Measurements from ENCODE around the gene PODXL2. TPM values are rescaled to one million over a fixed set of nuclear protein-coding genes. Genes with fewer than 3 reads are reported as not detected.
A peak's percentile ranks its signal among the peaks of the same experiment; 100 is the strongest.

Gene PODXL2
- total RNA-seq, 4 donors from 2014 or later: 9.7 to 18.9 (median 15.9) TPM

GRCh38 chr3:127692501-127693335 lies 63.7 kb downstream of the PODXL2 start:
- in situ Hi-C loops (cut with MboI; ENCODE audit: low pct_ligation_motif_present in 1 of 4, low pct_unique_long_range_greater_than_20kb in 1 of 4, low sequenced_read_pairs in 3 of 4): loop anchor here in 1 of 4 donors (25.0 kb wide), 1 partner anchor 145 kb away; no protein-coding TSS in a partner anchor
- TF ChIP-seq POLR2AphosphoS5 (IDR thresholded peaks at IDR 0.05) (no peak), POLR2A (IDR thresholded peaks at IDR 0.05) (no peak)

GRCh38 chr3:127693336-127693843 lies 64.4 kb downstream of the PODXL2 start:
- in situ Hi-C loops (cut with MboI; ENCODE audit: low pct_ligation_motif_present in 1 of 4, low pct_unique_long_range_greater_than_20kb in 1 of 4, low sequenced_read_pairs in 3 of 4): loop anchor here in 1 of 4 donors (25.0 kb wide), 1 partner anchor 144 kb away; no protein-coding TSS in a partner anchor
- no peak overlapping the region for H3K27ac ChIP-seq
- peaks cover 24 to 34% (median 28%) of the 10 kb centered on the region in 4 donors for H3K4me1 ChIP-seq
- 91 to 100% methylated on average over 2 to 7 of the region's 7 CpGs for WGBS, 2 donors (ENCODE audit: low coverage in 1 of 2)
- no peak overlapping the region for H3K4me3 ChIP-seq
- no peaks in the 10 kb centered on the region for H3K9me3 ChIP-seq
- no peaks in the 10 kb centered on the region for H3K27me3 ChIP-seq
- no peak for TF ChIP-seq CTCF (IDR thresholded peaks at IDR 0.05)
- H3K36me3 ChIP-seq: peaks cover 0 to 3% (median 0%) of the 10 kb centered on the region in 4 donors
- DNase-seq: no peak
- intact Hi-C loops (cut with DNase I; ENCODE audit: low total_unique reads): loop anchor here (5.0 kb wide), 1 partner anchor 129 kb away; the partner anchor contains the start of gene MGLL

More at GRCh38 chr3:127692501-127693335, 63.7 kb downstream of the PODXL2 start:
- WGBS, 2 donors (ENCODE audit: low coverage in 1 of 2): 90 to 93% methylated on average over 6 to 21 of the region's 21 CpGs
- H3K9me3 ChIP-seq: no peaks in the 10 kb centered on the region
- H3K4me3 ChIP-seq: no peak overlapping the region
- peaks cover 19 to 28% (median 23%) of the 10 kb centered on the region in 4 donors for H3K4me1 ChIP-seq
- intact Hi-C loops (cut with DNase I; ENCODE audit: low total_unique reads): loop anchor here (5.0 kb wide), 1 partner anchor 130 kb away; the partner anchor contains the start of gene MGLL
- DNase-seq: no peak
- H3K36me3 ChIP-seq: peaks cover 0 to 3% (median 0%) of the 10 kb centered on the region in 4 donors
- no peaks in the 10 kb centered on the region for H3K27me3 ChIP-seq
- H3K27ac ChIP-seq: no peak overlapping the region

- TF ChIP-seq CTCF (IDR thresholded peaks at IDR 0.05) (peak in 4 of 5 experiments; percentile 28 to 40 (median 33)), EP300 (IDR thresholded peaks at IDR 0.05; ENCODE audit: low read depth) (no peak)
- Histone ChIP-seq H3K9me3 (no peaks in the 10 kb centered on the region), H3K36me3 (peaks cover 0 to 3% (median 0%) of the 10 kb centered on the region in 4 donors), H3K4me1 (peaks cover 27 to 39% (median 31%) of the 10 kb centered on the region in 4 donors), H3K27me3 (no peaks in the 10 kb centered on the region), H3K4me3 (no peak overlapping the region), H3K27ac (no peak overlapping the region)
- peak; percentile 43 for DNase-seq
- in situ Hi-C loops (cut with MboI; ENCODE audit: low pct_ligation_motif_present in 1 of 4, low pct_unique_long_range_greater_than_20kb in 1 of 4, low sequenced_read_pairs in 3 of 4) (loop anchor here in 1 of 4 donors (25.0 kb wide), 1 partner anchor 143 kb away; no protein-coding TSS in a partner anchor), intact Hi-C loops (cut with DNase I; ENCODE audit: low total_unique reads) (loop anchor here (5.0 kb wide), 1 partner anchor 128 kb away; the partner anchor contains the start of gene MGLL)
- WGBS, 2 donors (ENCODE audit: low coverage in 1 of 2): 43 to 81% methylated on average over 3 to 17 of the region's 17 CpGs
Observed at GRCh38 chr3:127694467-127695215, 65.7 kb downstream of the PODXL2 start.

GRCh38 chr3:127697551-127698240 lies 68.7 kb downstream of the PODXL2 start:
- intact Hi-C loops (cut with DNase I; ENCODE audit: low total_unique reads) (no loop called here), in situ Hi-C loops (cut with MboI; ENCODE audit: low pct_ligation_motif_present in 1 of 4, low pct_unique_long_range_greater_than_20kb in 1 of 4, low sequenced_read_pairs in 3 of 4) (loop anchor here in 1 of 4 donors (25.0 kb wide), 1 partner anchor 140 kb away; no protein-coding TSS in a partner anchor)
- WGBS, 2 donors (ENCODE audit: low coverage in 1 of 2): 52% methylated on average over 15 of the region's 16 CpGs; no CpG with 5 or more reads in 1 of the 2 donors

More at GRCh38 chr3:127697551-127698240, 68.7 kb downstream of the PODXL2 start:
- DNase-seq: peak; percentile 62
- Histone ChIP-seq H3K4me3 (peak overlapping the region in 1 of 4 donors; percentile 13), H3K27me3 (no peaks in the 10 kb centered on the region), H3K27ac (peak overlapping the region; percentile 84 to 92 (median 90)), H3K9me3 (no peaks in the 10 kb centered on the region), H3K4me1 (peaks cover 20 to 30% (median 26%) of the 10 kb centered on the region in 4 donors), H3K36me3 (peaks cover 0 to 3% (median 0%) of the 10 kb centered on the region in 4 donors)
- TF ChIP-seq POLR2A (IDR thresholded peaks at IDR 0.05) (no peak), CTCF (IDR thresholded peaks at IDR 0.05) (no peak), POLR2AphosphoS5 (IDR thresholded peaks at IDR 0.05) (peak; percentile 69 to 86 (median 74)), EP300 (IDR thresholded peaks at IDR 0.05; ENCODE audit: low read depth) (peak; percentile 45)

Measured in transverse colon (tissue), 4 donors.